Ascending aorta (tissue), 2 donors: Measurements from ENCODE around the gene FGGY. TPM values are rescaled to one million over a fixed set of nuclear protein-coding genes. Genes with fewer than 3 reads are reported as not detected.

Experiments used
- DNase-seq, 2 donors: peaks; one replicate each; pipeline ENCODE4 v3.0.0-alpha.2; 2019; ENCODE audit warnings: low spot score in 2 of 2
- H3K27ac ChIP-seq, 2 donors: fragments of 200-600 bp; sonication (generic); one replicate each; pipeline ENCODE4 v1.5.1; 2016 to 2017; ENCODE audit warnings: mild to moderate bottlenecking in 1 of 2
- H3K27me3 ChIP-seq: fragments of 200-600 bp; sonication (generic); one replicate; pipeline ENCODE4 v1.5.1; 2017
- H3K36me3 ChIP-seq, 2 donors: fragments of 200-600 bp; sonication (generic); one replicate each; pipeline ENCODE4 v1.5.1; 2016
- H3K4me1 ChIP-seq, 2 donors: fragments of 200-600 bp; sonication (generic); one replicate each; pipeline ENCODE4 v1.5.1; 2016 to 2017; ENCODE audit warnings: mild to moderate bottlenecking in 1 of 2
- H3K4me3 ChIP-seq, 2 donors: fragments of 200-600 bp; sonication (generic); one replicate each; pipeline ENCODE4 v1.5.1; 2016 to 2017; ENCODE audit warnings: mild to moderate bottlenecking in 1 of 2
- H3K9me3 ChIP-seq, 2 donors: fragments of 200-600 bp; sonication (generic); one replicate each; pipeline ENCODE4 v1.5.1; 2016
- intact Hi-C: fragments of 100-400 bp; cut with DNase I; formaldehyde crosslinking; loops from one replicate; pipeline ENCODE4 v1.15.1; 2023
- total RNA-seq: library from RNA; depleted of rRNA; stranded (reverse); fragments of >200 nt; gene quantifications from one replicate; pipeline ENCODE4 v1.1.0, GENCODE V29; 2016
- TF ChIP-seq, protein P1 (sequence below), 3 experiments: fragments of 200-600 bp in 2 of 3; fragments of 450-650 bp in 1 of 3; sonication (generic) in 2 of 3; IDR thresholded peaks; one replicate each; pipeline ENCODE4 v1.5.1; 2016 to 2019; ENCODE audit warnings: antibody characterized with exemption in 3 of 3, mild to moderate bottlenecking in 1 of 3, moderate library complexity in 1 of 3

The FGGY gene
- total RNA-seq, 1 donor from 2014 or later: 7.0 TPM

DNA sequence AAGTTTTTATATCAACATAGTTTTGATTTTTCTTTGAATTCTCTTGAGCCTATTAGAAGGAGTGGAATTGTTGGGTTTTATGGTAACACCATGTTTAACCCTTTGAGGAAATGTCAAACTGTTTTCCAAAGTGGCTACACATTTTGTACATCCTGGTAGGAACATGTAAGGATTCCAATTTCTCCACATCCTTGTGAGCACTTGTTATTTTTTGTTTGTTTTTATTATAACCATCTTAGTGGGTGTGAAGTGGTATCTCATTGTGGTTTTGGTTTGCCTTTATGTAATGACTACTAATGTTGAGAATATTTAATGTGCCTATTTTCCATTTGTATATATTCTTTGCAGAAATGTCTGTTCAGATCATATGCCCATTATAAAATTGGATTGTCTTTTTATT is 120.5 kb downstream of the FGGY start:
- H3K4me1 ChIP-seq: peaks cover 0 to 9% of the 10 kb centered on the region in 2 donors
- TF ChIP-seq, protein P1, sequence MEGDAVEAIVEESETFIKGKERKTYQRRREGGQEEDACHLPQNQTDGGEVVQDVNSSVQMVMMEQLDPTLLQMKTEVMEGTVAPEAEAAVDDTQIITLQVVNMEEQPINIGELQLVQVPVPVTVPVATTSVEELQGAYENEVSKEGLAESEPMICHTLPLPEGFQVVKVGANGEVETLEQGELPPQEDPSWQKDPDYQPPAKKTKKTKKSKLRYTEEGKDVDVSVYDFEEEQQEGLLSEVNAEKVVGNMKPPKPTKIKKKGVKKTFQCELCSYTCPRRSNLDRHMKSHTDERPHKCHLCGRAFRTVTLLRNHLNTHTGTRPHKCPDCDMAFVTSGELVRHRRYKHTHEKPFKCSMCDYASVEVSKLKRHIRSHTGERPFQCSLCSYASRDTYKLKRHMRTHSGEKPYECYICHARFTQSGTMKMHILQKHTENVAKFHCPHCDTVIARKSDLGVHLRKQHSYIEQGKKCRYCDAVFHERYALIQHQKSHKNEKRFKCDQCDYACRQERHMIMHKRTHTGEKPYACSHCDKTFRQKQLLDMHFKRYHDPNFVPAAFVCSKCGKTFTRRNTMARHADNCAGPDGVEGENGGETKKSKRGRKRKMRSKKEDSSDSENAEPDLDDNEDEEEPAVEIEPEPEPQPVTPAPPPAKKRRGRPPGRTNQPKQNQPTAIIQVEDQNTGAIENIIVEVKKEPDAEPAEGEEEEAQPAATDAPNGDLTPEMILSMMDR (IDR thresholded peaks at IDR 0.05): no peak
- H3K27me3 ChIP-seq: no peaks in the 10 kb centered on the region
- no peak overlapping the region for H3K27ac ChIP-seq
- DNase-seq: no peak
- no peak overlapping the region for H3K4me3 ChIP-seq
- no peaks in the 10 kb centered on the region for H3K9me3 ChIP-seq
- intact Hi-C loops: no loop called here
- no peaks in the 10 kb centered on the region for H3K36me3 ChIP-seq

DNA sequence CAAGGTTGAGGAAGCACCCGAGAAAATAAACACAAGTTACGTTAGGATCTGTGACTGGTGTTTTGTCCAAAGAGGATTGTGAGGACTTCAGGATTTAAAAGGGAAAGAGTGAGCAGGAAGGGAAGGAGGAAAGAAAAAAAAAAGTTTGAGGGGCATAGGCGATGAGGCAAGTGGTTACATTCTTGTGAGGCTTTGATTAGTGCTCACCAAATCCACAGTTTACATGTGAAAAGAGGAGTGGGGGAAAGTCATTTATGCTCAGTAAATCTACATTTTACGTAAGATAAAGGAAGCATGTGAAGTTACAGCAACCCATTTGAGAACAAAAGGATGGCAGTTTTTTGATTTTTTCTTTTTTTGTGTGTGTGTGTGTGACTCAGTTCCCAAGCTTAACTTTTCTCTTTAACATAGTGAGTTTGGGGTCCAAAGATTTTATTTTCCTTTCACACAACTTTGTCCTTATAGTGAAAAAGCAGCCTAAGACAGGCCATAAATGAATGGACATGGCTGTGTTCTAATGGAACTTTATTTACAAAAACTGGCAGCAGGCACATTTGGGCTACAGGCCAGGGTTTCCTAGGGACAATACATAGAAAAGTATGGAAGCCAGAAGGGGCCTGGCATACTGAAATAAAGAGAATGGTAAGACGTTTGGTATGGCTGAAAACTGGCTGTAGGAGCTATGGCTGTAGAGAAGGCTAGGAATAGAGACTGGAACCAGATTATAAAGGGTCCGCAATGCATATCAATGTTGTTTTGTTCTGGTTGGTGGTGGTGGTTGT is 121.7 kb downstream of the FGGY start:
- Histone ChIP-seq H3K4me3 (no peak overlapping the region), H3K4me1 (peaks cover 0 to 10% of the 10 kb centered on the region in 2 donors), H3K36me3 (no peaks in the 10 kb centered on the region), H3K27me3 (no peaks in the 10 kb centered on the region), H3K9me3 (no peaks in the 10 kb centered on the region), H3K27ac (no peak overlapping the region)
- intact Hi-C loops: no loop called here
- no peak for DNase-seq
- TF ChIP-seq, protein P1 (IDR thresholded peaks at IDR 0.05): no peak

DNA sequence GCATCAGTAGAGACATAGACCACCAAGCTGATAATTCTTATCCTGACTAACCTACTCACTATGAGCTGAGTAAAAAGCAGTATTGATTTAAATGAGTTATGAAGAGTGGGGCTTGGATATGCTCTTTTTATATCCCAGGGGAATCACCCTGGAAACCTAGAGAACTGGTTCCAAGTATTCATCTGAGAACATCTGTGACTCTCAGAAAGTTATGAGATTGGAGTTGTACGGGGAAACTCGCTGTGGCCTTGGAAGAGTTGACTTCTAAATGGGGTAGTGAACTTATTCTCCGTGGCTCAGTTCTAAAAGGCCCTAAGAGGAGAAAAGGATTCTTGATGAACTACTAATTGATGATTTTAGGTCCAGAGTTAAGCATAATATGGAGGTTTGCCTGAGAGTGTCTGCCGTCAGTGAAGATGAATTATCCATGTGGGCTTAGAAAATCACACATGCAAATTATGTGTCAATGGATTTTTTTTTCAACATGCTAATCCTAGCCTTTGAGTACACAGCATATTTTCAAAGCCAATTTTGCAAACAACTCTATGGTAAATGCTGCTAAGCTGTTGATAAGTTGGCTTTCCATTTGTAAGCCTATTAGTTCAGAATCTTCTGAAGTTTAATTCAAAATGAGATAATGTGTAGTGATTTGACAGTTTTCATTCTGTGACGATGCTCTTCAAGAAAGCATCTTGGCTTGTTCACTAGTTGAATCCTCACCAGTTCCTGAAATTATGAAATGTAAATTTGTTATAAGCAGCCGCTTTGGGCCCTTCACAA is 122.7 kb downstream of the FGGY start:
- TF ChIP-seq, protein P1 (IDR thresholded peaks at IDR 0.05): no peak
- Histone ChIP-seq H3K27ac (no peak overlapping the region), H3K4me3 (no peak overlapping the region), H3K4me1 (peaks cover 0 to 10% of the 10 kb centered on the region in 2 donors), H3K36me3 (no peaks in the 10 kb centered on the region), H3K27me3 (no peaks in the 10 kb centered on the region), H3K9me3 (no peaks in the 10 kb centered on the region)
- DNase-seq: no peak
- intact Hi-C loops: no loop called here

DNA sequence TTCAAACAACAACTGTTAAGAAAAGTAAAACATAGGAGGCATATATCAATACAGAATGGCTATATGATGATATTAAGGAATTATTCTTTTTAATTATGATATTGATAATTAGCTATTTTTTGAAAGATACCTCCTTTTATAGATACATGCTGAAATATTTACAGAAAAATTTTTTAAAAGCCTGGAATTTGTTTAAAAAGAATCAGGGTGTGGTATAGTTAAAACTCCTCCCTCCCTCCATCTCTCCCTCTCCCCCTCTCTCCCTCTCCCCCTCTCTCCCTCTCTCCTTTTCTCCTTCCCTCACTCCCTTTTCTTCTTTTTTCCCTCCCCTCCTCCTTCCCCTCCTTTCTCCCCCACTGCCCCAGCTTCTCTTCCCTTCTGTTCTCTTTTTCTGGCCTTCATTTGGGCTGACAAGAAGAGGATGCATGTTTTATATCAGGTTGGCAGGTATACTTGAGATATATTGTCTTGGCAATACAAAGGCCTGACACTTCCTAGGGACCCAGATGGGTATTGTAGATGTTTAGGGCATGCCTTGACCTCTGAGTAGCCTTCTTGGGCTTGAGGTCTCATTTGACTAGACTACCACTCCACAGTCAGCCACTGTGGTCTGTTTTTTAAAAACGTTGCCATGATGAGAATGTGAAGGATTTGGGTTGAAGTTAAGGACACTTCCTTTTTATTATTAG is 124.5 kb downstream of the FGGY start:
- H3K4me3 ChIP-seq: no peak overlapping the region
- H3K27me3 ChIP-seq: no peaks in the 10 kb centered on the region
- TF ChIP-seq, protein P1 (IDR thresholded peaks at IDR 0.05): no peak
- no peak overlapping the region for H3K27ac ChIP-seq
- intact Hi-C loops: no loop called here
- H3K9me3 ChIP-seq: no peaks in the 10 kb centered on the region
- no peaks in the 10 kb centered on the region for H3K36me3 ChIP-seq
- no peak for DNase-seq
- H3K4me1 ChIP-seq: peaks cover 0 to 10% of the 10 kb centered on the region in 2 donors

DNA sequence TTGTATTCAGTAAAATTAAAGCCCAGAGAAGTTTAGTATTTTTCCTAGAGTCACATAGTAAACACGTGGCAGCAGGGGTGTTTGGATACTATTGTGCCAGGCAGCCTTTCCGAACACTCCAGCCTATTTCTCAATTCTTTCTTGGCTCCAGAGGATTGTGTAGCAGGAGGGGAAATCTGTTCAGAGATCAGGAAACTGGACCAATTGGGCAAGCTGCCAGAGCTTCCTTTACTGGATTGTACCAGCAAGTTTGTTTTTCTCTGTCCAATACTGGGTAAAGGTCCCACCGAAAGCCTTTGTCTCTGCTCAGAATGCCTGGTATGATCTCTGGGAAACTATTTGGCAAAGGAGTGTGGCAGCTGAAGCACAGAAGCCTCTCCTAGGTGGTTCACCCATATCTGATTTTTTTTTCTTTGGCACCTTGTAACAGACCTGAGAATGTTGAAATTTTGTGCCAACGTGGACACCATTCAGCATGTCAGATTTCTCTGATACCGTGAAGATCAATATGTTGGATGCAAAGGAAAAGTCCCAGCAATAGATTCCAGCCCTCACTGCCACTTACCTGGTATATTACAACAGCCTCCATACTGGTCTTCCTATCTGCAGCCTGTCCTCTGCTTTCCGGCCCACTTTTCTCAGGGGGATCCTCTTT is 126.2 kb downstream of the FGGY start:
- intact Hi-C loops: no loop called here
- H3K9me3 ChIP-seq: no peaks in the 10 kb centered on the region
- H3K27ac ChIP-seq: peak overlapping the region; percentile 50 to 57
- no peaks in the 10 kb centered on the region for H3K27me3 ChIP-seq
- no peaks in the 10 kb centered on the region for H3K36me3 ChIP-seq
- no peak overlapping the region for H3K4me3 ChIP-seq
- peaks cover 0 to 10% of the 10 kb centered on the region in 2 donors for H3K4me1 ChIP-seq
- peak; percentile 50 to 91 for DNase-seq
- TF ChIP-seq, protein P1 (IDR thresholded peaks at IDR 0.05): no peak
